HepG2 (cell line): Measurements from ENCODE around the gene THADA. TPM values are rescaled to one million over a fixed set of nuclear protein-coding genes. Genes with fewer than 3 reads are reported as not detected.
A peak's percentile ranks its signal among the peaks of the same experiment; 100 is the strongest.

Source experiments
- CREB1 ChIP-seq, 2 experiments: fragments of 450-650 bp in 1 of 2; IDR thresholded peaks; 2 replicates each; pipeline ENCODE4 v1.6.1; 2016 to 2017; ENCODE audit warnings: control low read depth in 1 of 2, mild to moderate bottlenecking in 1 of 2, missing compliant biosample characterization in 1 of 2, missing genetic modification characterization in 1 of 2
- ESRRA ChIP-seq: sonication (generic); formaldehyde crosslinking; IDR thresholded peaks from 2 replicates; pipeline ENCODE4 v1.5.1; 2020; ENCODE audit warnings: mild to moderate bottlenecking, low read depth, missing genetic modification reagents
- MEF2D ChIP-seq: sonication (generic); formaldehyde crosslinking; IDR thresholded peaks from 2 replicates; pipeline ENCODE4 v1.5.1; 2020; ENCODE audit warnings: mild to moderate bottlenecking, missing genetic modification reagents
- ZBTB2 ChIP-seq: sonication (generic); formaldehyde crosslinking; IDR thresholded peaks from 2 replicates; pipeline ENCODE4 v1.8.0; 2022; ENCODE audit warnings: low read depth, missing genetic modification reagents
- ZBTB26 ChIP-seq: IDR thresholded peaks from 2 replicates; pipeline ENCODE4 v1.6.1; 2016; ENCODE audit warnings: missing compliant biosample characterization, missing genetic modification reagents, borderline replicate concordance
- ZBTB33 ChIP-seq: sonication (generic); formaldehyde crosslinking; IDR thresholded peaks from 2 replicates; pipeline ENCODE4 v1.4.0; 2020; ENCODE audit warnings: missing genetic modification reagents
- ZBTB40 ChIP-seq, 2 experiments: fragments of 450-650 bp in 1 of 2; sonication (generic) in 1 of 2; formaldehyde crosslinking in 1 of 2; IDR thresholded peaks; 2 replicates each; pipeline versions ENCODE4 v1.6.1 to v1.8.0; 2016 to 2022; ENCODE audit warnings: antibody characterized with exemption in 1 of 2, mild to moderate bottlenecking in 1 of 2, missing genetic modification reagents in 1 of 2
- ZNF205 ChIP-seq: IDR thresholded peaks from 2 replicates; pipeline ENCODE4 v1.6.1; 2018; ENCODE audit warnings: missing biosample characterization, missing genetic modification reagents
- ZNF382 ChIP-seq: sonication (generic); formaldehyde crosslinking; IDR thresholded peaks from 2 replicates; pipeline ENCODE4 v1.5.0; 2020; ENCODE audit warnings: missing genetic modification reagents, mild to moderate bottlenecking, borderline replicate concordance
- ZNF644 ChIP-seq: IDR thresholded peaks from 2 replicates; pipeline ENCODE4 v1.6.1; 2016; ENCODE audit warnings: low read depth
- polyA plus RNA-seq, 8 experiments: library from polyadenylated mRNA; depleted of rRNA in 3 of 8; stranded (reverse) in 7 of 8; unstranded in 1 of 8; fragments of >200 nt; fragmentation: Illumina TruSeq in 4 of 8; extraction: Trizol in 4 of 8; gene quantifications; 2 replicates each; pipeline versions ENCODE4 v1.2.1 to v1.2.3, GENCODE V29; 2011 to 2016; ENCODE audit warnings: low read depth in 4 of 8, missing spikeins in 1 of 8, mixed read lengths in 1 of 8; ENCODE audit not compliant: insufficient read depth in 1 of 8
- total RNA-seq, 5 experiments: library from RNA; depleted of rRNA; stranded (reverse); fragments of >200 nt; fragmentation: Illumina TruSeq; extraction: Trizol; gene quantifications; 2 replicates each; pipeline ENCODE4 v1.2.3, GENCODE V29; 2016; ENCODE audit warnings: low read depth in 1 of 5

Gene THADA
- total and polyA plus RNA-seq, 2 of the 13 experiments (the other 11 are each of a cell fraction or from before 2014, with no cell fraction given), result 12.7 to 21.7 TPM

GRCh38 chr2:43184339-43184895 lies 411.4 kb downstream of the THADA start (continued):
- TF ChIP-seq ZBTB2 (CRISPR knock-in tag) (0 out of 2 replicates have a peak, but pooled peaks have one; percentile 28), ZBTB40 (IDR thresholded peaks at IDR 0.05) (no peak), ZBTB40 (CRISPR knock-in tag; IDR thresholded peaks at IDR 0.05) (peak; percentile 46; the same call in 1 of the 2 replicates), ESRRA (CRISPR knock-in tag) (peak; percentile 97), ZBTB33 (CRISPR knock-in tag) (peak; percentile 68; the same call in 1 of the 2 replicates), MEF2D (CRISPR knock-in tag) (peak; percentile 87), ZNF382 (CRISPR knock-in tag) (no peak), ZBTB26 (CRISPR knock-in tag) (0 out of 2 replicates have a peak, but pooled peaks have one; percentile 35), CREB1 (IDR thresholded peaks at IDR 0.05) (peak; percentile 65), CREB1 (CRISPR knock-in tag; IDR thresholded peaks at IDR 0.05) (peak; percentile 82), ZNF644 (CRISPR knock-in tag) (peak; percentile 79), ZNF205 (CRISPR knock-in tag) (peak; percentile 76; the same call in 1 of the 2 replicates)
